Type B pancreatic cell (in vitro differentiated cells): Measurements from ENCODE around the gene ALOX12. TPM values are rescaled to one million over a fixed set of nuclear protein-coding genes. Genes with fewer than 3 reads are reported as not detected.
A peak's percentile ranks its signal among the peaks of the same experiment; 100 is the strongest.

ENCODE experiments used
- DNase-seq: peaks from one replicate; pipeline ENCODE4 v3.0.0; 2021; ENCODE audit warnings: mixed read lengths; ENCODE audit not compliant: unreplicated experiment; ENCODE audit errors: extremely low spot score
- H3K27ac Mint-ChIP-seq: 2 replicates; pipeline ENCODE4 v1.8.0; 2021; ENCODE audit warnings: mild to moderate bottlenecking, mixed read lengths
- H3K27me3 Mint-ChIP-seq: 2 replicates; pipeline ENCODE4 v1.8.0; 2021; ENCODE audit warnings: mixed read lengths
- H3K36me3 Mint-ChIP-seq: 2 replicates; pipeline ENCODE4 v1.8.0; 2021; ENCODE audit warnings: mixed read lengths
- H3K4me1 Mint-ChIP-seq: one replicate; pipeline ENCODE4 v1.8.0; 2021; ENCODE audit warnings: mixed read lengths; ENCODE audit not compliant: unreplicated experiment
- H3K4me3 Mint-ChIP-seq: 2 replicates; pipeline ENCODE4 v1.8.0; 2021; ENCODE audit warnings: mild to moderate bottlenecking, mixed read lengths
- H3K9me3 Mint-ChIP-seq: 2 replicates; pipeline ENCODE4 v1.8.0; 2021; ENCODE audit warnings: mixed read lengths
- total RNA-seq: library from RNA; stranded (reverse); gene quantifications from 2 replicates; pipeline ENCODE4 v1.2.1, GENCODE V29; 2021; ENCODE audit warnings: low replicate concordance
- TF ChIP-seq, protein P1 (sequence below): fragments of 200-600 bp; sonication (generic); conservative IDR thresholded peaks from 2 replicates; pipeline ENCODE4 v1.5.0; 2021; ENCODE audit warnings: antibody characterized with exemption, mild to moderate bottlenecking

ALOX12 gene
- total RNA-seq, 1 donor from 2014 or later, result 0.34 TPM

DNA sequence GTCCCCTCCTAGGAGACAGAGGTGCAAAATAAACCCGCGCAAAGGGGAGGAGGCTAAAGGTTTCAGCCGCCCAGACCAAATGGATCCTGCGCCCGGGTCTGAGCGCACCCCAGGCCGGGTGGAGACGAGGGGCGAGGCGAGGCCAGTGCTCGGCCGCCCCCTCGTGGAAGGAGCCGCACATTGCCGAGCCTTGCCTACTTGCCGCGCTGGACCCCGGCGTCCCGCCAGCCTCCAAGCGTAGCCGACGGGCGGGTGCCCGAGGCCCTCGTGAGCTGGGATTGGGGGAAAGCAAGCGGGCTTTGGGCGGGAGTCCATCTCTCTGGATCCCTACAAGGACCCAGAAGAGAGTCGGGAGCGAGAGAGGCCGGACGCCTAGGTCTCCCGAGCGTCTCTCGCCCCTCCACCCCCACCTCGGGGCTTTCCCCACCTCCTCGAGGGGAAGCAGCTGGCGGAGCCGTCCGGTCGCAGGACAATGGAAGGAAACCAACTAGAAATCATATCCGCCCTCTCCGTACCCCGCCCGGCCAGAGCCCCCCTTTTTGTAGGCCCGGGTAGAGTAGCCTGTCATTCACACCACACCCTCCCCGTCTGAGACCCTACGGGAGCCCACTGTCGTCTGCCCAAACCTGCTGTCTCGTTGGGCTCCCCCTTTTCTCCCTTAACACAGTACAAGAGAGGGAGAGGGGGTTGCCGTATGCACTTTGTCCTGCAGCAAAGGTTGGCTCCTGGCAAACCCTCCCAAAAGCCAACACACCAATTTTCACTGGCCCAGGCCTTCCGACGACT, 26.3 kb downstream of the ALOX12 start:
- Mint-ChIP-seq H3K27me3 (peaks cover 55% of the 10 kb centered on the region), H3K27ac (no peak overlapping the region), H3K4me1 (no peaks in the 10 kb centered on the region), H3K4me3 (peak overlapping the region; percentile 36), H3K9me3 (no peaks in the 10 kb centered on the region), H3K36me3 (no peaks in the 10 kb centered on the region)
- TF ChIP-seq, protein P1, sequence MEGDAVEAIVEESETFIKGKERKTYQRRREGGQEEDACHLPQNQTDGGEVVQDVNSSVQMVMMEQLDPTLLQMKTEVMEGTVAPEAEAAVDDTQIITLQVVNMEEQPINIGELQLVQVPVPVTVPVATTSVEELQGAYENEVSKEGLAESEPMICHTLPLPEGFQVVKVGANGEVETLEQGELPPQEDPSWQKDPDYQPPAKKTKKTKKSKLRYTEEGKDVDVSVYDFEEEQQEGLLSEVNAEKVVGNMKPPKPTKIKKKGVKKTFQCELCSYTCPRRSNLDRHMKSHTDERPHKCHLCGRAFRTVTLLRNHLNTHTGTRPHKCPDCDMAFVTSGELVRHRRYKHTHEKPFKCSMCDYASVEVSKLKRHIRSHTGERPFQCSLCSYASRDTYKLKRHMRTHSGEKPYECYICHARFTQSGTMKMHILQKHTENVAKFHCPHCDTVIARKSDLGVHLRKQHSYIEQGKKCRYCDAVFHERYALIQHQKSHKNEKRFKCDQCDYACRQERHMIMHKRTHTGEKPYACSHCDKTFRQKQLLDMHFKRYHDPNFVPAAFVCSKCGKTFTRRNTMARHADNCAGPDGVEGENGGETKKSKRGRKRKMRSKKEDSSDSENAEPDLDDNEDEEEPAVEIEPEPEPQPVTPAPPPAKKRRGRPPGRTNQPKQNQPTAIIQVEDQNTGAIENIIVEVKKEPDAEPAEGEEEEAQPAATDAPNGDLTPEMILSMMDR, result peak; percentile 96
- DNase-seq, result peak; percentile 84

DNA sequence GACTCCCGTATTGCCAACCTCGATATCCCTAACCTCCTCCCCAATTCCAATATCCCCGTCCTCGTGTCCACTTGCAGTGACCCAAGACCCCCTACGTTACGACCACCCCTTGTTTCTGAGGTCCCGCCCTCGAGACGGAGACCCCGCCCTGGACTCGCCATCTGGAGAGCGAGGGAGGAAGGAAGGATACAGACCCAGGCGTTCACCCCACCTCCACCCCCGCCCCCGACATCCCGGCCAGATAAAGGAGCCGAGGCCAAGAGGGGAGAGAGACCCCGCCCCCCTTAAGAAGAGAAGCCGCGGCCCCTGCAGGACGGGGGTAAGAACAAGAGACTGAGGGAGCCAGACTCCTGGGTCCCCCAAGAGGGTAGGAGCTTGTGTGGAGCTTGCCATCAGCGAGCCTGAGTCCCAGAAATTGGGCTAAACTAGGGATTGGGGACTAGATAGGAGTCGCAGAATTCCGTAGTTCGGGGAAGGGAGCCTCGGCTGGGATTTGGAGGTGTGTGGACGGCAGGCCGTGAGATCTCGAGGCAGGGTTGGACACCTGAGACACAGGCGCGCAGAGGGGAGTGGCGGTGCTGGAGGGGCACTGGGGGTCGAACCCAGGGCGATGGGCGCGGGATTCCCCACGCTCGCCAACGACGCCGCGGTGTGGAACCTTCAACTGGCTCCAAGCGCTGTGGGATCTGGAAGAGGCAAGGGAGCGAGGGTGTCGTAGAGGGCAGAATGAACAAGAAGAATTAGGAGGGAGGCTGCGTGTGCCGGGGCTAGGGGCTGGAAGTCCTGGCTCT, 27.1 kb downstream of the ALOX12 start, which contains the start of gene BCL6B:
TSS of gene BCL6B (plus strand) at position 270 of the 791 bp plus-strand sequence. CDS start 622 bp downstream, outside the sequence.
- Mint-ChIP-seq H3K9me3 (no peaks in the 10 kb centered on the region), H3K27ac (no peak within 1 kb of the TSS), H3K4me3 (peak within 1 kb of the TSS; percentile 72), H3K36me3 (no peaks in the 10 kb centered on the region), H3K4me1 (no peaks in the 10 kb centered on the region), H3K27me3 (peaks cover 56% of the 10 kb centered on the region)
- TF ChIP-seq, protein P1, result no peak
- no peak for DNase-seq

GRCh38 chr17:7023576-7024401, 27.9 kb downstream of the ALOX12 start:
- Mint-ChIP-seq H3K4me3 (peak overlapping the region; percentile 72), H3K4me1 (no peaks in the 10 kb centered on the region), H3K27ac (no peak overlapping the region), H3K9me3 (no peaks in the 10 kb centered on the region), H3K36me3 (no peaks in the 10 kb centered on the region), H3K27me3 (peaks cover 61% of the 10 kb centered on the region)
- peak; percentile 87 for DNase-seq
- TF ChIP-seq, protein P1, result no peak

DNA sequence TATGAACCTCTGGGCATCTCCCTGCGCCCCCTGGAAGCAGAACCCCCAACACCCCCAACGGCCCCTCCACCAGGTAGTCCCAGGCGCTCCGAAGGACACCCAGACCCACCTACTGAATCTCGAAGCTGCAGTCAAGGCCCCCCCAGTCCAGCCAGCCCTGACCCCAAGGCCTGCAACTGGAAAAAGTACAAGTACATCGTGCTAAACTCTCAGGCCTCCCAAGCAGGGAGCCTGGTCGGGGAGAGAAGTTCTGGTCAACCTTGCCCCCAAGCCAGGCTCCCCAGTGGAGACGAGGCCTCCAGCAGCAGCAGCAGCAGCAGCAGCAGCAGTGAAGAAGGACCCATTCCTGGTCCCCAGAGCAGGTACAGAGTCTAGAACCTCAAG, 28.5 kb downstream of the ALOX12 start:
- Mint-ChIP-seq H3K9me3 (no peaks in the 10 kb centered on the region), H3K4me3 (no peak overlapping the region), H3K27ac (no peak overlapping the region), H3K36me3 (no peaks in the 10 kb centered on the region), H3K27me3 (peaks cover 67% of the 10 kb centered on the region), H3K4me1 (no peaks in the 10 kb centered on the region)
- no peak for DNase-seq
- TF ChIP-seq, protein P1, result no peak

DNA sequence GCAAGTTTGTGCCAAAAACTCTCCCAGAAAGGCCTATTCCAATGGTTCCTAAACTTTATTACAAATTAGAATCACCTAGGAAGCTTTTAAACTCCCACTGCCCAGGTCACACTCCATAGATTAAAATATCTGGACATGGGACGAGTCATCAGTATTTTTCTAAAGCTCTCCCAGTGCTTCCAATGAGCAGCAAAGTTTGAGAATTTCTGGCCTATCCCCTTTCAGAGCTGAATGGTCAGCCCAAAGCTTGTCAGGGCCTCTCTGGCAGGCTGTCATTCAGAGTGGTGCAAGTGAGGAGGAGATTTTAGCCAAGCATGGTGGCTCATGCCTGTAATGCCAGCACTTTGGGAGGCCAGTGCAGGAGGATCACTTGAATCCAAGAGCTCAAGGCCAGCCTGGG, 29.4 kb downstream of the ALOX12 start:
- H3K4me1 Mint-ChIP-seq, result no peaks in the 10 kb centered on the region
- H3K4me3 Mint-ChIP-seq, result peak overlapping the region; percentile 55
- peaks cover 67% of the 10 kb centered on the region for H3K27me3 Mint-ChIP-seq
- TF ChIP-seq, protein P1, result no peak
- no peak overlapping the region for H3K27ac Mint-ChIP-seq
- H3K9me3 Mint-ChIP-seq, result no peaks in the 10 kb centered on the region
- no peaks in the 10 kb centered on the region for H3K36me3 Mint-ChIP-seq
- no peak for DNase-seq
